ENCODE data around the gene CCDC87.
"Not testable (repeated sequence)": the region's sequence is repeated elsewhere in the genome, so short reads cannot be mapped to it uniquely, and the experiment has no call there.

Gene CCDC87

GRCh38 chr11:66541892-66542291 is 51.0 kb downstream of the CCDC87 start:
- no peak for DNase-seq (ENCODE audit: low read depth, low spot score)

DNA sequence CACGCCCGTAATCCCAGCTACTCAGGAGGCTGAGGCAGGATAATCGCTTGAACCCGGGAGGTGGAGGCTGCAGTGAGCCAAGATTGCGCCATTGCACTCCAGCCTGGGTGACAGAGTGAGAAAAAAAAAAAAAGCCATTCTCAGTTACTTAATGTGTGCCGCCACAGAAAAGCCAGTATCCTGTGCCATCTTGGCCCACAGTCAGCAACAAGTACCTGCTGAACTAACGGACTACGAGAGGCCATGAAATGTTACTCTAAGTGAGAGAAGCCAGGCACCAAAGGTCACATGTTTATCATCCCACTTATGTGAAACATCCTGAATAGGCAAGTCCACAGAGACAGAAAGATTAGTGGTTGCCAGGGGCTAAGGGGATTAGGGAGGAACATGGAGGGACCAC is 52.3 kb downstream of the CCDC87 start:
- not testable (repeated sequence) for H3K4me3 ChIP-seq (ENCODE audit: low read length); DNase-seq (ENCODE audit: low read depth, low spot score)

More at GRCh38 chr11:66541892-66542291, 51.0 kb downstream of the CCDC87 start:
- no peak overlapping the region for H3K4me3 ChIP-seq (ENCODE audit: low read length)

All from Jurkat, Clone E6-1 (cell line).